GM21825 (cell line): ENCODE data around the gene RNF144A.

Source experiments
- ATAC-seq: cut with Tn5 transposase; IDR thresholded peaks from one replicate; pipeline ENCODE4 v1.9.1; 2021; ENCODE audit warnings: mild to moderate bottlenecking, moderate library complexity; ENCODE audit not compliant: unreplicated experiment

Gene RNF144A

DNA sequence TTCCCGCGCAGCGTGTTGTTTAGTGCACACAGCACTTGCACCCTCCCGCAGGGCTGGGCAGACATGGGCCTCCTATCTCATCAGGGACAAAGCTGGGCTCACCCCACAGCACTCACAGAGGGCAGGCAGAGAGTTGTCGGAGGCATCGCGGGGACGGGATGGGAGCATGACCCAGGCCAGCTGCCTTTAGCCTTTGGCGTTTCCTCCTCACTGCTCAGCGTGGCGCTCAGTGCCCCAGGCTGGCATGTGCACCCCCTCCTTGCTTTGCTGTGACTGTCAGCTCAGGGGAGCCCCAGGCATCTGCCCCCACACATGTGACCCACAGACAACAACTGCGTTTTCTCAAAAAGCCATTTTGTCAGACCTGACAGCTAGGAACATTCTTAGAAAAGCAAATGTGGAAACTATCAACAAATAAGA, 101.1 kb downstream of the RNF144A start:
- ATAC-seq: no peak

DNA sequence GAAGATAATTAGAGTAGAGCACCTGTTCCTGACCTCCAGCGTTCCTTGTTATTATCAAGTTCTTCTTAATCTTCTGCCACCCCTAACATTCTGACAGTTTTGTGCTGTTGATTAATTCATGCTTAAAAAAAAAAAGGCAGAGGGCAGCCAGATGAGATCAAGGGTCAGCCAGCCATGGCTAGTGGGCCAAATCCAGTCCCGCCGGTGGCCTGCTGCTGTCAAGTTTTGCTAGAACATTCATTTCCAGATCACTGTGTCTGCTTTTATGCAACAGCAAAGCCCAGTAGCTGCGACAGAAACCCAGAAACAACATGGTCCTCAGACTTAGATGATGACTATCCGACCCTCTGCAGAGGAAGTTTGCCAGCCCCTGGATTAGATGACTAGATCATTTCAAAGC, 101.6 kb downstream of the RNF144A start:
- ATAC-seq: no peak

GRCh38 chr2:7019191-7019590, 102.0 kb downstream of the RNF144A start:
- ATAC-seq: no peak

DNA sequence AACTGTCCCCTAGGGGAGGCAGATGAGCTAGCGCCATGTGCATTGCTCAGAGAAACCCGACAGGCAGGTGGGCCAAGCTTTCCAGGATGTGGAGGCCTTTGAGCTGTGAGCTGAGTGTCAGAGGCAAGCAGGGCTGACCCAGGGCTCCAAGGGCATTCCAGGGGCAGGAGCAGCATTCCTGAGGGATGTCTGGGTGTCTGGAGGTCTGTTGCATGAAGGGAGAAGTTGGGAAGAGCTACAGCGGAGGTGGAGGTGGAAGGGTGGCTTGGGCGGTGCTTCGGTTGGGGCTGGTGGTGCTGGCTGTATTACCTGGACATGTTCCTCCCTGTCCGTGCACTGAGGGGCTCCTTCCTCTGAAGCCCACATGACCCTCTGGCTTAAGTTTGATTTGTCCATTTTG, 102.8 kb downstream of the RNF144A start:
- no peak for ATAC-seq

DNA sequence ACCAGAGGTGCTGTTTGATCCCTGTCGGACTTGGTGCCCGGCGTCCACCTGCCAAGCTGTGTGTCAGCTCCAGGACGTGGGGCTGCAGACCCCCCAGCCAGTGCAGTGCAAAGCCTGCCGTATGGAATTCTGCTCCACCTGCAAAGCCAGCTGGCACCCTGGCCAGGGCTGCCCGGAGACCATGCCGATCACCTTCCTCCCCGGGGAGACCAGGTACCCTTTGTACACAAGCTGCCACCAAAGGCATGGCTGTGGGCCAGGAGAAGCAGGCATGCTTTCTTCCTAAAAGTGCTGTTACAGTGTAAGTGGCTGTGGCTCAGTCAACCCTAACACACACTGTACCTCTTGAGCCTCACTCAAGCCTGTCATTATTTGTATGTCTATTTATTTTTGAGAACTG, 103.3 kb downstream of the RNF144A start:
- no peak for ATAC-seq

DNA sequence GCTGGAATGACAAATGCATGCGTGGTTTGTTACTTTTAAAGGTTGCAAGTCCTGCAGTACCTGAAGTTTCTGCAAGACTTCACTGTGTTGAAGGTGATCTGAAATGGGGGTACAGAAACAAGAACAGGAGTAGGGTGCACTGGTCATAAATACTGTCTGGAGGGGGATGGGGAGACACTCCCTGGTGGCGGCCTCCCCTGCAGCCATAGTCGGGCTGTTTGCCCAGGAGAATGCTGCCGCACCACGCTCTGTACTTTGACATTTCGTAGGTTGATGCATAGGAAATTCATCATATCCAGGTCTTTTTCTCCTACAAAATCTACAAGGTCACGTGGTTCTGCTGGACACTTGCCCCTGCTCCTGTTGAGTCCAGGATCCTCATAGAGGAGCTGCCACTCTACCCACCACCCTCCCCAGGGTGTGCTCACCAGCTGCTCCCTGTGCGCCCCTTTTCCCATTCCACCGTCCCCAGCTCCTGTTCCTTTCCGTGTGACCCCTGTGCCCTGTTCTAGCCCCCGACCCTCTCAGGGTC, 103.8 kb downstream of the RNF144A start:
- no peak for ATAC-seq

DNA sequence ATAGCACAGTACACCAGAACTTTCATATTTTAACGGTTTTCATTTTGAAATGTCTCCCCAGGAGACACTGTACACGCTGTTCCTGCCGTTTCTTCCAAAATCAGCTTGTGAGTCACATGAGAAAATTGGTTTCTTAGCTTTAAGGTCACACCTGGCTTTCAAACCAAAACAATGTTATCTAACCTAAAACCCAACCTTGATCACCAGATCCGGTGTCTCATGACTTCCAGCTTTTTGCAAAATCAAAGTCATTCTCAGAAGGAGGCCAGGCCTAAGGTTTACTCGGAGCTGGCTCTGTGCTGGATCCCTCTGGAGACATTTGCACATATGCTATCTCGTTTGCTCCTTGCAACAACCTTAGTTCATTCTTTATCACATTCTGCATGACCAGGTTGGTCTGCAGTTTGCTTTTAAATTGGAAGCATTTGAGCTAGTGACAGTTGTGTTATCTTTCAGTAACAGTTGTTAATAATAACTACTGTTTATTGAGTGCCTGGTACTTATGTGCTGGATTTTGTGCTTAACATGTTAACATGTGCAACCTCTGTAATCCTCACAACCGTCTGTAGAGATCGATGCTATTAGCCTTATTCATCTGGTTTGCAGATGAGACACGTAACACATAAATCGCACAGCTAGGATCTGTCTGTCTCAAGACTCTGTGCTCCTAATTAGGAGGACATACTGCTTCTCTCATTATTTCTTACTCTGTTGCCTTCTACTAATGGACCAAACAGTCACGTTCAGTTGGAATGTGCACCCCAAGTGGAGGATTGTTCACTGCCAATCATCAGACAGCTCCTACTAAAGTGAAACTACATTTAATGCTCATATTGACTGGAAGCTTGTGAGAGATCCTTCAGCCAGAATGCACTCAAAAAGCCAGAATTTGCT, 105.5 kb downstream of the RNF144A start:
- ATAC-seq: no peak

DNA sequence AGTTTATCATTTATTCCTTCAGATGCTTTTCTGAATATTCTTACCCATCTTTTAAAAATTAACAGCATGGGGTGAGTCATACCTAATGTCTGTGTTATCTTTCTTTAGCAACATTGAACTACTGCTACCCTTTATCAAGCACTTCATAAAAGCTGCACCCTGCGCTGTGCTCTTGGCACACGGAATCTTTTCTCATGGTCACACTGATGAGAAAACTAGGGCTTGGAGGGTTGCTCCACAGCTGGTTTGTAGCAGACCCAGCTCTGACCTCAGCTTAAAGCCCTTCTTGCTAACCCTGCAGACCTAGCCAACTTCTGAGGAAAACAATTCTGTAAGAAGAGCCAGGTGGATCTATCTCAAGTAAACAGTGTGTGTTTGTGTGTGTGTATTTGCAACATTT, 106.3 kb downstream of the RNF144A start:
- no peak for ATAC-seq

GRCh38 chr2:7024261-7024660, 107.0 kb downstream of the RNF144A start:
- ATAC-seq: no peak

DNA sequence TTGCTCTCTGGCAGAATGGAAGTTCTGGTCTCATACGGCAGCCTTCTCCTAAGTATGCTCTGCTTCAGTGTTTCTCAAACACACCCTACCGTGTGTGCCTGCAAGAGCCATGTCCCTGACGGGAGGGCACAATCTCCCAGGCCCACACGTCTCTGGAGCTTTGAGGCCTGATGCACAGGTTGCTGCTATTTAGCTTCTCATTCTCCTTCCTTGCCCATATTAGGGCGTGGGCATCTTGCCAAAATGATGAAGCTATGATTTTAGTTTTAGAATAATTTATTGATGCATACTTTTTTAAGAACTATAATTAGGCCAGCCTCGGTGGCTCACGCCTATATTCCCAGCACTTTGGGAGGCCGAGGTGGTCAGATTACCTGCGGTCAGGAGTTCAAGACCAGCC, 107.9 kb downstream of the RNF144A start:
- no peak for ATAC-seq

DNA sequence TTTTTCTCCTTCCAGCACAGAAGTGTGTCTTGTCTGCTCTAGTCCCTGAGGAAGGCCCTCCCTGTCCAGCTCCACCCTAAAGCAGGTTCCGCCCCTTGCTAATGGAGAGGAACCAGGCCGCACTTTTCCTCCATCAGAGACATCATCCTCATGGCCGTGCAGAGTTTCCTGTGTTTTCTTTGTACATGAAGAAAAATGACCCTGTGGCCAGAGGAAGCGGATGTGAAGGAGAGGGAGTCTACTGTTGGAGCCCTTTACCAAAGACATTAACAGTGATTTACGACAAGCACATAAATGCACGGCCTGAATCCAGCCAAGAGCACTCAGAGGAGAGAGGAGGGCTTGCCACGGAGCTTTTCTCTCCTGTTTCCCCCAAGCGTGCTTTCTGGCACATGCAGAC, 109.5 kb downstream of the RNF144A start:
- ATAC-seq: no peak

DNA sequence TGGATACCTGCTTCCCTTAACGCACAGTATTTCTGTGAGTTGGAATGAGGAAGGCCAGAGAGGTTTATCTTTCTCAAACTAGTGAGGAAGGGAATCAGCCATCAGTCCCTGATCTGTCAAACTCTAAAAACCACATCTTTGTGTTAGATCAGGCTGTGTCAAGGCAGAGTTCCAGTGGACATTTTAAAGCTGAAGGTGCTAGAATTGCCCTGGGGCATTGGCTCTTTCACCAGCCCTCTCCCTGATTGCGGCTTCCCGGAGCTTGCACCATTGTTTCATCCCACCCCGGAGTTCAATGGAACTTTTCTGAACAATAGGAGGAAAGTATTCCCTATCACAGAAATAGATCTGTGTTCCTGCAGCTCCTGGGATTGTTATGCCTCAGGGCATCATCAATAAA, 110.2 kb downstream of the RNF144A start:
- no peak for ATAC-seq

DNA sequence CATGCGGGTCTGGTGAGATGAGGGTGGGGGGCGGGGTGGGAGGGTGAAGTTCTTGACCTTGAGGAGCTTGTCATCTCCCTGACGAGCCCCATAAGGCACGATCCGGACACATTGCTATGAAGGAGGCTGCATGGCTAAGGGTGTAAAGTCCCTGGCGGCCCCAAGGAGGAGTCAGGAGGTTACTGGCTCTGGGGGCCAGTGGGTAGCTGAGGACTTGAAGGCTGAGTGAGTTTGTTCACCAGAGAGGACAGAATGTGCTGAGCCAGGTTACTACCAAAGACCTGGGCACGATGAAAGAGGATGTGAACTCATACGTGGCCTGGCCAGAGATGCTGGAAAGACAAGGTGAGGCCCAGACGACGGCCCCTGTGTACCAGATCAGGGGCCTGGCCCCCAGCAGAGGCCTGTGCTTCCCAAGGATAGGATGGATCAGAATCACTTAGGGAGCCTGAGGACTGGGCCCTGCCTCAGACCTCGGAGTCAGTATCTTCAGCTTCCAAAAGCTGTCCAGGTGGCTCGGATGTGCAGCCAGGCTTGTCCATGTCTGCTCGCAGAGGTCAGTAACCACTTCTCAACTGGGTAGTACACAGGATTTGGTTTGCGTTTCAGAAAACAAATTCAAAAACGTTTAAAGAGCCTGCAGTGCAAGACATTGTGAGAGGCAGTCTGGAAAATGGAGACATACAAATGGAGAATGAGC, 110.9 kb downstream of the RNF144A start:
- ATAC-seq: no peak

DNA sequence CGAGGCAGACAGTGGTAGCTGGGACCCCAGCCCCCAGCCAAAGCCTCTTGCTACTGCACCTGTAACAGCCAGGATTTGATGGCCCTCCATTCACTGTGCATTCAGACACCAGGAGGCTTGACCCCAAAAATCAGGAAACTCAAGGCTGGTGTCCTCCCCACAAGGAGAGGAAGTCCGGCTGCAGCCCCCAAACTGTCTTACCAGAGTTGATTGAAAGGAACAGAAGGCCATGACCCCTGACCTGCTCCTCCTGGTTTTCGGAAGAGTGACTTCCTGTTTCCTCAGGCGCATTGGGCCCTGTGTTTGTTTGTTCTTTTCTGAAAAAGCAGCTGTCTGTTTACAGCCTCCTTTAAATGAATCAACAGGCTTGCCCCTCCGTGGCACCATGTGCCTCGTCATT, 111.6 kb downstream of the RNF144A start:
- no peak for ATAC-seq

- ATAC-seq: no peak
These were observed 112.3 kb downstream of the RNF144A start for GRCh38 chr2:7029291-7030059.

DNA sequence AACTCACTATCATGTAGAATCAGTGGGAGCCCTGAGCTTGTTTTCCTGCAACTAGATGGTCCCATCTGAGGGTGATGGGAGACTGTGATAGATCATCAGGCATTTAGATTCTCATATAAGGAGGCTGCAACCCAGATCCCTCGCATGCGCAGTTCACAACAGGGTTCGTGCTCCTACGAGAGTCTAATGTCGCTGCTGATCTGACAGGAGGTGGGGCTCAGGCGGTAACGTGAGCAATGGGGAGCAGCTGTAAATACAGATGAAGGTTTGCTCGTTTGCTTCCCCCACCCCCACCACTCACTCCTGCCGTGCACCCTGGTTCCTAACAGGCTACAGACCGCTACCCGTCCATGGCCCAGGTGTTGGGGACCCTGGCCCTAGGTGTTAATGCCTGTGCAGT, 113.6 kb downstream of the RNF144A start:
- no peak for ATAC-seq

DNA sequence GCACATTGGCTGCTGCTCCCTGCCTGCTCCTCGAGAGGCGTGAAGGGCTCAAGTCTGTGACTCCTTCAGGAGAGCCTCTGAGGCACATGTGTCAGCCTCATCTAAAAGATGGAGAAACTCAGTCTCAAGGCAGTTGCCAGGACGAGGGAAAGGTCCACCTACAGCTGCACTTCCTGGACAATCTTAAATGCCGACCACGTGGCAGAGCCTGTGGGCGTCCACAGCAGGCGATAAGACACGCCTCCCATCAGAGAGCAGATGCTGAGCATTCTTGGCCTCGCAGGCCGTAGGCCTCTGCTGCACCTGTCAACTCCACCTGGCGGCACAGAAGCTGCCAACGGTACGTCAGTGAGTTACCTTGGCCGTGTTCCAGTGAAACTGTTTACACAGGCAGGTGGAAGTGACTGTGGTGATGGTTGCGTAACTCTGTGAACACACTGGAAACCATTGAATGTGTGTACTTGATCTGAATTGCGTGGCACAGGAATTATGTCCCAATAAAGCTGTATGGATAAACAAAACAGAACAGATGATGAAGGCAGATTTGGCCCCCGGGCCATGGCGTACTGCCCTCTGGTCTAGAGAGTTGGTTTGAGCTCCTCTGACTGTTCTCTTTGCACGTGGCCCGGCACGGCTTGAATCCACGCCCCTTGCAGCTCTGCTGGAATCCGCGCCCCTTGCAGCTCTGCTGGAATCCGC, 114.5 kb downstream of the RNF144A start:
- ATAC-seq: no peak

DNA sequence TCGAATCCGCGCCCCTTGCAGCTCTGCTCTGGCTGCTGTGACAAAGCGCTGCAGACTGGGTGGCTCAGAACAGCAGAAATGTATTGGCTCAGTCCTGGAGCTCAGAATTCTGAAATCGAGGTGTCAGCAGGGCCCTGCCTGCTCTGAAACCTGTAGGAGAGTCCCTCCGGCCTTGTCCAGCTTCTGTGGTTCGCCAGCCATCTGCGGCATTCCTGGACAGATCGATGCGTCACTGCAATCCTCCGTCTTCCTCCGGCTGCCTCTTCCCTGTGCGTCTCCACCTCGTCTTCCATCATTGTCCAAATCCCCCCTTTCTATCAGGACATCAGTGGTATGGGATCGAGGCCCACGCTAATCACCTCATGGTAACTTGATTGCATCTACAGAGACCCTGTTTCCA, 115.2 kb downstream of the RNF144A start:
- no peak for ATAC-seq

- no peak for ATAC-seq
These were observed 116.1 kb downstream of the RNF144A start for GRCh38 chr2:7033136-7033960.

DNA sequence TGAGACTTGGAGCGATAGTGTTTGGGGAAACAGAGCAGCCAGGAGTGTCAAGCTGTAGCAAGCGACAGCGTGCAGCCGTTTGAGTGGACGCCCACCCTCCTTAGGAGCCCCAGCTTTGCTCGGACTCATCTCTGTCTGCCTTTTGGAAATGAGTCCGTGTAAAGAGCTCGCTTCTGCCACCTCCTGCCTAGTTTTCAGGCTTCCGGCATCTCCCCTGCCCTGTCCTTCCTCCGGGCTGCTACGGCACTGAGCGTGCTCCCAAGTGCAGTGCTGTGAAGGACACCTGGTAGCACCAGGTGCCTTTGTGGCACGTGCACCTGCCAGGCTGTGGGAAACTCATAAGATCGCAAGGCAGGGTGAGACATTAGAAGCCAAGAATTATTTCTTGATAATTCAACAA, 117.1 kb downstream of the RNF144A start:
- no peak for ATAC-seq
